ENCODE data around the gene WNT3. TPM values are rescaled to one million over a fixed set of nuclear protein-coding genes. Genes with fewer than 3 reads are reported as not detected.

WNT3 gene
- polyA plus RNA-seq, 2 of the 4 experiments (the other 2 are of a cell fraction), result 8.3 to 10.8 TPM

DNA sequence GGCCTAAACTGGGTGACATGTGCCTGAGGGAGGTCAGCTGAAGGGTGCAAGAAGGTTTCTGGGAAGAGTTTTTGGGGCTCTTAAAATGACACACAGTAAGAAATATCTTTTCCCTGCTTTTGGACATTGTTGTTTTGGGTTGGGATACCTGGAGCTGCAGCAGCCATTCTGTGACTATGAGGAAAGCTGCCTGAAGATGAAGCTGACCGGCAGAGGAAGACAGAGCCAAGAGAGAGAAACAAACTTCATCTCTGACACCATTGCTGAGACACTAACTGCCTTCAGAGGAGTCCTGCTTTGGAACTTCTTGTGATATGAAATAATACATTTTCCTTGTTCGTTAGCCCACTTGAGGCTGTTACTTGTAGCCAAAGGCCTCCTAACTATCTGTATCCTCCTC lies 8.8 kb upstream of the WNT3 start (continued):
- TF ChIP-seq PHF8 (IDR thresholded peaks at IDR 0.05; ENCODE audit: borderline replicate concordance, low read depth) (no peak), CBX8 (IDR thresholded peaks at IDR 0.05) (no peak), CBX2 (IDR thresholded peaks at IDR 0.05; ENCODE audit: borderline replicate concordance, low read depth) (no peak), ZC3H11A (IDR thresholded peaks at IDR 0.05) (no peak), ESRRA (IDR thresholded peaks at IDR 0.05; ENCODE audit: borderline replicate concordance, low read length) (no peak), TFCP2L1 (CRISPR knock-in tag; IDR thresholded peaks at IDR 0.05) (no peak)
- TF ChIP-seq, protein P1, sequence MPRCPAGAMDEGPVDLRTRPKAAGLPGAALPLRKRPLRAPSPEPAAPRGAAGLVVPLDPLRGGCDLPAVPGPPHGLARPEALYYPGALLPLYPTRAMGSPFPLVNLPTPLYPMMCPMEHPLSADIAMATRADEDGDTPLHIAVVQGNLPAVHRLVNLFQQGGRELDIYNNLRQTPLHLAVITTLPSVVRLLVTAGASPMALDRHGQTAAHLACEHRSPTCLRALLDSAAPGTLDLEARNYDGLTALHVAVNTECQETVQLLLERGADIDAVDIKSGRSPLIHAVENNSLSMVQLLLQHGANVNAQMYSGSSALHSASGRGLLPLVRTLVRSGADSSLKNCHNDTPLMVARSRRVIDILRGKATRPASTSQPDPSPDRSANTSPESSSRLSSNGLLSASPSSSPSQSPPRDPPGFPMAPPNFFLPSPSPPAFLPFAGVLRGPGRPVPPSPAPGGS (IDR thresholded peaks at IDR 0.05), result no peak
- TF ChIP-seq, protein P2, sequence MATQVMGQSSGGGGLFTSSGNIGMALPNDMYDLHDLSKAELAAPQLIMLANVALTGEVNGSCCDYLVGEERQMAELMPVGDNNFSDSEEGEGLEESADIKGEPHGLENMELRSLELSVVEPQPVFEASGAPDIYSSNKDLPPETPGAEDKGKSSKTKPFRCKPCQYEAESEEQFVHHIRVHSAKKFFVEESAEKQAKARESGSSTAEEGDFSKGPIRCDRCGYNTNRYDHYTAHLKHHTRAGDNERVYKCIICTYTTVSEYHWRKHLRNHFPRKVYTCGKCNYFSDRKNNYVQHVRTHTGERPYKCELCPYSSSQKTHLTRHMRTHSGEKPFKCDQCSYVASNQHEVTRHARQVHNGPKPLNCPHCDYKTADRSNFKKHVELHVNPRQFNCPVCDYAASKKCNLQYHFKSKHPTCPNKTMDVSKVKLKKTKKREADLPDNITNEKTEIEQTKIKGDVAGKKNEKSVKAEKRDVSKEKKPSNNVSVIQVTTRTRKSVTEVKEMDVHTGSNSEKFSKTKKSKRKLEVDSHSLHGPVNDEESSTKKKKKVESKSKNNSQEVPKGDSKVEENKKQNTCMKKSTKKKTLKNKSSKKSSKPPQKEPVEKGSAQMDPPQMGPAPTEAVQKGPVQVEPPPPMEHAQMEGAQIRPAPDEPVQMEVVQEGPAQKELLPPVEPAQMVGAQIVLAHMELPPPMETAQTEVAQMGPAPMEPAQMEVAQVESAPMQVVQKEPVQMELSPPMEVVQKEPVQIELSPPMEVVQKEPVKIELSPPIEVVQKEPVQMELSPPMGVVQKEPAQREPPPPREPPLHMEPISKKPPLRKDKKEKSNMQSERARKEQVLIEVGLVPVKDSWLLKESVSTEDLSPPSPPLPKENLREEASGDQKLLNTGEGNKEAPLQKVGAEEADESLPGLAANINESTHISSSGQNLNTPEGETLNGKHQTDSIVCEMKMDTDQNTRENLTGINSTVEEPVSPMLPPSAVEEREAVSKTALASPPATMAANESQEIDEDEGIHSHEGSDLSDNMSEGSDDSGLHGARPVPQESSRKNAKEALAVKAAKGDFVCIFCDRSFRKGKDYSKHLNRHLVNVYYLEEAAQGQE (IDR thresholded peaks at IDR 0.05), result no peak

DNA sequence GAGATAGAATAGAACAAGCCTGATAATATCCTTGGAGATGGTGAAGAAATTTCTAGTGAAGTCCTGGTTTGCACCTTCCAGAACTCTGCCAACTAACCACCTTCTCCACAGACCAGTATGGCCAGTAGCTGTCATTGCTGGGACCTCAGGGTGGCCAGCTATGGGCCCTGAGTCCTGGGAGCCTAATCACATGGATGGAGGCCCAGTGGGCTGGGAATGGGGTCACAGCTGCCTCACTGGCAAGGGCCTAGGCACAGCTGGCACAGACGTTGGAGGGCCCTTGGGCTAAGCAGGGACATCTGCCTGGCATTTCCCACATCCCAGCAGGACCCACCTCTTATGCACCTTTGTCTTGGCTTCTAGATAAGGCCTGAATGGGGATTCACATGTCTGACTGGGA lies 7.6 kb upstream of the WNT3 start:
- WGBS (ENCODE audit: missing lambda C conversion rate), result 10% methylated on average over 1 of the region's 1 CpG
- Histone ChIP-seq H3K4me3 (no peak overlapping the region), H3K4me2 (no peak overlapping the region), H3K27ac (no peak overlapping the region), H3K9me3 (no peaks in the 10 kb centered on the region), H3K4me1 (no peaks in the 10 kb centered on the region)
- TF ChIP-seq, protein P3, sequence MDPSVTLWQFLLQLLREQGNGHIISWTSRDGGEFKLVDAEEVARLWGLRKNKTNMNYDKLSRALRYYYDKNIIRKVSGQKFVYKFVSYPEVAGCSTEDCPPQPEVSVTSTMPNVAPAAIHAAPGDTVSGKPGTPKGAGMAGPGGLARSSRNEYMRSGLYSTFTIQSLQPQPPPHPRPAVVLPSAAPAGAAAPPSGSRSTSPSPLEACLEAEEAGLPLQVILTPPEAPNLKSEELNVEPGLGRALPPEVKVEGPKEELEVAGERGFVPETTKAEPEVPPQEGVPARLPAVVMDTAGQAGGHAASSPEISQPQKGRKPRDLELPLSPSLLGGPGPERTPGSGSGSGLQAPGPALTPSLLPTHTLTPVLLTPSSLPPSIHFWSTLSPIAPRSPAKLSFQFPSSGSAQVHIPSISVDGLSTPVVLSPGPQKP (IDR thresholded peaks at IDR 0.05; ENCODE audit: low read depth, low read length), result no peak
- no peak for TF ChIP-seq HOXA7 (CRISPR knock-in tag; IDR thresholded peaks at IDR 0.05)
- TF ChIP-seq ZC3H11A (IDR thresholded peaks at IDR 0.05), result no peak
- no peak for TF ChIP-seq TFCP2L1 (CRISPR knock-in tag; IDR thresholded peaks at IDR 0.05)
- TF ChIP-seq, protein P4, sequence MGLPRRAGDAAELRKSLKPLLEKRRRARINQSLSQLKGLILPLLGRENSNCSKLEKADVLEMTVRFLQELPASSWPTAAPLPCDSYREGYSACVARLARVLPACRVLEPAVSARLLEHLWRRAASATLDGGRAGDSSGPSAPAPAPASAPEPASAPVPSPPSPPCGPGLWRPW (IDR thresholded peaks at IDR 0.05), result no peak
- TF ChIP-seq MAZ (IDR thresholded peaks at IDR 0.05; ENCODE audit: borderline replicate concordance, low read depth, low read length), result no peak
- TF ChIP-seq, protein P5, sequence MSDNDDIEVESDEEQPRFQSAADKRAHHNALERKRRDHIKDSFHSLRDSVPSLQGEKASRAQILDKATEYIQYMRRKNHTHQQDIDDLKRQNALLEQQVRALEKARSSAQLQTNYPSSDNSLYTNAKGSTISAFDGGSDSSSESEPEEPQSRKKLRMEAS (IDR thresholded peaks at IDR 0.05), result no peak
- TF ChIP-seq NFE2L2 (conservative IDR thresholded peaks at IDR 0.05; ENCODE audit: low read length), result no peak
- TF ChIP-seq, protein P6, sequence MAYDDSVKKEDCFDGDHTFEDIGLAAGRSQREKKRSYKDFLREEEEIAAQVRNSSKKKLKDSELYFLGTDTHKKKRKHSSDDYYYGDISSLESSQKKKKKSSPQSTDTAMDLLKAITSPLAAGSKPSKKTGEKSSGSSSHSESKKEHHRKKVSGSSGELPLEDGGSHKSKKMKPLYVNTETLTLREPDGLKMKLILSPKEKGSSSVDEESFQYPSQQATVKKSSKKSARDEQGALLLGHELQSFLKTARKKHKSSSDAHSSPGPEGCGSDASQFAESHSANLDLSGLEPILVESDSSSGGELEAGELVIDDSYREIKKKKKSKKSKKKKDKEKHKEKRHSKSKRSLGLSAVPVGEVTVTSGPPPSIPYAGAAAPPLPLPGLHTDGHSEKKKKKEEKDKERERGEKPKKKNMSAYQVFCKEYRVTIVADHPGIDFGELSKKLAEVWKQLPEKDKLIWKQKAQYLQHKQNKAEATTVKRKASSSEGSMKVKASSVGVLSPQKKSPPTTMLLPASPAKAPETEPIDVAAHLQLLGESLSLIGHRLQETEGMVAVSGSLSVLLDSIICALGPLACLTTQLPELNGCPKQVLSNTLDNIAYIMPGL (CRISPR knock-in tag; IDR thresholded peaks at IDR 0.05; ENCODE audit: borderline replicate concordance), result no peak
- TF ChIP-seq ZNF302 (CRISPR knock-in tag; IDR thresholded peaks at IDR 0.05), result no peak
- no peak for TF ChIP-seq EP300 (IDR thresholded peaks at IDR 0.05)
- no peak for TF ChIP-seq NR3C1 (IDR thresholded peaks at IDR 0.05)
- TF ChIP-seq RNF2 (IDR thresholded peaks at IDR 0.05; ENCODE audit: borderline replicate concordance, low read depth), result no peak
- ChIA-PET POLR2A (no interaction called here), CTCF (interaction anchor here (0.8 to 10.8 kb wide), 8 partner anchors 9 to 116 kb away, joined by 3 to 138 read pairs (median 4); no protein-coding TSS in a partner anchor)
- no peak for ATAC-seq
- no peak for FAIRE-seq
- DNase-seq (ENCODE audit: low read depth in 1 of 2, low spot score in 1 of 2), result no peak

Measured in A549 (cell line).